ENCODE results near the gene CETN1. TPM values are rescaled to one million over a fixed set of nuclear protein-coding genes. Genes with fewer than 3 reads are reported as not detected.
A peak's percentile ranks its signal among the peaks of the same experiment; 100 is the strongest.

Gene CETN1
- total RNA-seq, 4 donors from 2014 or later = not detected

DNA sequence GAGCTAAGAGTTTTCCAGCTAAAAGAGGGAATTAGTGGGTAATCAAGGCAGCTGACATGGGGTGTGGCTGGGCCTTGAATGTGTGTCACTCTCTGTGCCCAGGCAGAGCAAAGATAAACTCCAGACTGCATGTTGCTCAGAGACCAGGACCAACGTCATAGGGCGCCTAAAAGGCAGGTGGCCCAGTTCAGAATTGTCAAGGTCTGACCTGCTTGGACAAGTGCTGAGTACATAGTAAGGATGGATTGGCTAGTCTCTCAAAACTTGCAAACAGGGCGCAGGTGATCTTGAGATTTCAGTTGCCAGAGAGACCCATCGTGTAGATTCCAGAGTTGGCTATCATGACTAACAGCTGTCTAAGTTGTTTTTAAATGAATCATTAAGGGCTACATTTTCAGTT is 35.6 kb downstream of the CETN1 start:
- Histone ChIP-seq H3K36me3 (no peaks in the 10 kb centered on the region), H3K27me3 (no peaks in the 10 kb centered on the region), H3K4me1 (peaks cover 0 to 8% (median 3%) of the 10 kb centered on the region in 4 donors), H3K9me3 (no peaks in the 10 kb centered on the region), H3K27ac (replicated peaks in 1 of 4) (no peak overlapping the region), H3K4me3 (no peak overlapping the region)
- intact Hi-C loops (cut with DNase I) = no loop called here
- 63% methylated on average over 4 of the region's 4 CpGs for WGBS
- no peak for DNase-seq (ENCODE audit: extremely low spot score)
- TF ChIP-seq CTCF (IDR thresholded peaks at IDR 0.05) (no peak), POLR2A (IDR thresholded peaks at IDR 0.05; ENCODE audit: low read depth) (no peak), EP300 (IDR thresholded peaks at IDR 0.05) (no peak), POLR2AphosphoS5 (IDR thresholded peaks at IDR 0.05) (no peak)

GRCh38 chr18:616380-616995 is 36.3 kb downstream of the CETN1 start:
- WGBS = 35% methylated on average over 4 of the region's 4 CpGs
- intact Hi-C loops (cut with DNase I) = no loop called here
- Histone ChIP-seq H3K27ac (replicated peaks in 1 of 4) (no peak overlapping the region), H3K9me3 (no peaks in the 10 kb centered on the region), H3K4me1 (peaks cover 0 to 8% (median 3%) of the 10 kb centered on the region in 4 donors), H3K27me3 (no peaks in the 10 kb centered on the region), H3K36me3 (no peaks in the 10 kb centered on the region), H3K4me3 (no peak overlapping the region)
- TF ChIP-seq EP300 (IDR thresholded peaks at IDR 0.05) (no peak), CTCF (IDR thresholded peaks at IDR 0.05) (peak; percentile 67 to 77 (median 76))
- no peak for DNase-seq (ENCODE audit: extremely low spot score)

DNA sequence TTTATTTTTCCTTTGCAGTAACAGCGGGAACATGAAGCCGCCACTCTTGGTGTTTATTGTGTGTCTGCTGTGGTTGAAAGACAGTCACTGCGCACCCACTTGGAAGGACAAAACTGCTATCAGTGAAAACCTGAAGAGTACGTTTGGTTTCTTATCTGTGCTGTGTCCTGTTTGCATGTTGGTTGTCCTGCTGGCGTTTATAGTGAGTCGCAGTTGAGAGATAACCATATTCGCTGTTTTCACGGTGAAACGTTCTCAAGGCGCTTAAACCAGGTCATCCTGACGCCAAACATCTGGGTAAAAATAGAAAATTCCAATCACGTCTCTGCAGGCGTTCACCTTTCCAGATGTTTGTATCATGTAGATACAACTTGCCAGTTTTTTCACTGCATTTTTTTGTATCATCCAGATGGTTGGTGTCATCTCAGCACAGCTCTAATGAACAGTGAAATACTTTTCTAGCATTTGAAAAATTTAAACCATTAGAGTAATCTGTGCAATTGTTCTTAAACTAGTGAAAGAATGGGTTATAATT is 37.9 kb downstream of the CETN1 start:
- WGBS = 66% methylated on average over 13 of the region's 13 CpGs
- no peaks in the 10 kb centered on the region for H3K9me3 ChIP-seq
- no peak overlapping the region for H3K4me3 ChIP-seq
- no peaks in the 10 kb centered on the region for H3K36me3 ChIP-seq
- H3K27ac ChIP-seq (replicated peaks in 1 of 4) = no peak overlapping the region
- H3K4me1 ChIP-seq = peaks cover 0 to 8% (median 3%) of the 10 kb centered on the region in 4 donors
- TF ChIP-seq EP300 (IDR thresholded peaks at IDR 0.05) (no peak), CTCF (IDR thresholded peaks at IDR 0.05) (no peak), POLR2AphosphoS5 (IDR thresholded peaks at IDR 0.05) (no peak), POLR2A (IDR thresholded peaks at IDR 0.05; ENCODE audit: low read depth) (no peak)
- DNase-seq (ENCODE audit: extremely low spot score) = no peak
- H3K27me3 ChIP-seq = no peaks in the 10 kb centered on the region
- intact Hi-C loops (cut with DNase I) = no loop called here

DNA sequence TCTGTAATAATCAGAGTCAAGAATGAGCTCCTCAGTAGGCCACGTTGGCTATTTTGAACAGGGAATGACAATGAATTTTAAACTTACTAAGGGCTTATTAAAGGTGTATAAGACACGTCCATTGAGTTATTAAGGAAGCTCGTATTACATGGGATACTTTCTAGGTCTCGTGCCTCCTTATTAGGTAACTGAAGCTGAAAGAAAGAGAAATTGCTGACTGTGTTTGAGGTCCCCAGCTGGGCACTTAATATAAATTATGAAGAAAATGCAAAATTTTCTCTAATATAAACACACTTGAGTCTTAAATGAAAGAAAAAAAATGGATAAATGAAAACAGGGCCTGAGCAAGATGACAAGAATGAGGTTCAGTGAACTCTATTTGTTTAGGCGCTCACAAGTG is 38.4 kb downstream of the CETN1 start:
- H3K4me3 ChIP-seq = no peak overlapping the region
- intact Hi-C loops (cut with DNase I) = no loop called here
- no peaks in the 10 kb centered on the region for H3K9me3 ChIP-seq
- no peaks in the 10 kb centered on the region for H3K27me3 ChIP-seq
- 79% methylated on average over 5 of the region's 5 CpGs for whole genome bisulfite sequencing
- peaks cover 0 to 8% (median 3%) of the 10 kb centered on the region in 4 donors for H3K4me1 ChIP-seq
- no peak for TF ChIP-seq EP300 (IDR thresholded peaks at IDR 0.05)
- TF ChIP-seq POLR2A (IDR thresholded peaks at IDR 0.05; ENCODE audit: low read depth) = no peak
- TF ChIP-seq CTCF (IDR thresholded peaks at IDR 0.05) = no peak
- no peak overlapping the region for H3K27ac ChIP-seq (replicated peaks in 1 of 4)
- DNase-seq (ENCODE audit: extremely low spot score) = no peak
- no peaks in the 10 kb centered on the region for H3K36me3 ChIP-seq

Data from esophagus muscularis mucosa (tissue), 4 donors.